Superior temporal gyrus (tissue), 1 donor: Measurements from ENCODE around the gene ZBED4.

ENCODE experiments used
- DNase-seq: peaks from one replicate; pipeline ENCODE4 v3.0.0-alpha.2; 2016; ENCODE audit errors: extremely low spot score

ZBED4 gene

DNA sequence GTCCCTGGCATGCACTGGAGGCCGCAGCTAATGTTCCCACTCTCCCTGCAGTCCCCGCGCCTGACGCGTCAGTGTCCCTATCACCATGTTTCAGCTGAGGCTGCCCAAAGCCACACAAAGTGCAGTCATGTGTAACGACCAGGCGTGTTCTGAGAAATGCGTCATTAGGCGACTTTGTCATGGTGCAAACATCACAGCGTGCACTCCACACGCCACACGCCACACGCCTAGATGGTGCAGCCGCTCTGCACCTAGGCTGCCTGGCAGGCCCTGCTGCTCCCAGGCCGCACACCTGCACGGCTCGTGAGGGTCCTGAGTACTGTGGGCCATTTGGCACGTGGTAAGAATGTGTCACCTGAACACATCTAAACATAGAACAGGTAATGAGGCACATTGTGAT lies 67.2 kb downstream of the ZBED4 start:
- no peak for DNase-seq

DNA sequence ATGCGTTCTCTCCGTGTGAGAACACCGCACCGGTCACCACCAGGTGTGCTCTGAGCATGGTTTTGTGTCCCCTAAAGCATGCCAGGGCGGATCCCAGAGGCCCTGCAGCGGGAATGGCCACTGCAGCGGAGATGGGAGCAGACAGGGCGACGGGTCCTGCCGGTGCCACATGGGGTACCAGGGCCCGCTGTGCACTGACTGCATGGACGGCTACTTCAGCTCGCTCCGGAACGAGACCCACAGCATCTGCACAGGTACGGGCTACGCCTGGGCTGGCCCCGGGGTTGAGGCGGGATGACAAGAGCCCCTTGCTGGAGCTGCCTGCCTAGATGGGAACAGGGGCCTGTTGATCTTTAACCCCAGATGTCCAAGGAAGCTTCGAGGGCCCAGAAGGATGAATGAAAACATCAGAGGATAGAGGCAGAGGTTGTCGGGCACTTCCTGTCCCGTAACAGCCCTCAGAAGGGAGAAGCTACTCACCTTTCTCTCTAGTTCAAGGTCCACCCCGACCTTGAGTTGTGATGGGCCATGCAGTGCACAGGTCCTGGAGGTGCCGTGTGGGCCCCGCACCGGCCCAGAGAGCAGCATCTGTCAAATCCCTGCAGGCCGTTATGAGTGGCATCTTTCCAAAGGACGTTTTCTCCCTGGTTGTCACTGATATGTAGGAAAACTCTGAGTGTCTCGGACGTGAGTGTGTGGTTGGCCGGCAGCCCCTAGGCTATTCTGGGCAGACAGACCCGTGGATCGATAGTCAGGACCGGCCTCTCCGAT lies 68.0 kb downstream of the ZBED4 start:
- no peak for DNase-seq

DNA sequence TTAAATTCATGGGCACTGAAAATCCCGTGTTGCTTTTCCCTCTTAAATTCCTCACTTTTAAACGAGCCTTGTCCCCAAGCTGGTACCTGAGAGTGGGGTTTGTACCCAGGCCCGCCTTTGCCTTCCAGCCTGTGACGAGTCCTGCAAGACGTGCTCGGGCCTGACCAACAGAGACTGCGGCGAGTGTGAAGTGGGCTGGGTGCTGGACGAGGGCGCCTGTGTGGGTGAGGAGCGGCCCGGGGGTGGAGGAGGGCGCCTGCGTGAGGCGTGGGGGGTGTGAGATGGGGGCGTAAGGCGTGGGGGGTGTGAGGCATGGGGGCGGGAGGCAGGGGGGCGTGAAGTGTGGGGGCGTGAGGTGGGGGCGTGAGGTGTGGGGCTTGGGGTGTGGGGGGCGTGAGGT lies 68.8 kb downstream of the ZBED4 start:
- DNase-seq: no peak

DNA sequence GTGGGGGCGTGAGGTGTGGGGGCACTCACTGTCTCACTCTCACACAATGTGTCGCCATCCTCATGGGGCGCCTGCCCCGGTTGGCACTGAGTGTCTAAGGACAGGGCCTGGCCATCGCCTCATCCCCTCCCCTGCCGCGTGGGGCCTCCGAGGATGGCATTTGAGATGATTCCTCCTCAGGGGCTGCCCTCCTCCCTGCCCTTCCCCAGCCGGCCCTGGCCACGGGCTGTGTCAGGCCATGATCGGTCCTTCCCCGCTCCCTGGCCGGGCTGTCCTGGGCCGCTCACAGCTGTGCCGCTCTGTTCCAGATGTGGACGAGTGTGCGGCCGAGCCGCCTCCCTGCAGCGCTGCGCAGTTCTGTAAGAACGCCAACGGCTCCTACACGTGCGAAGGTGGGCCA lies 69.3 kb downstream of the ZBED4 start:
- no peak for DNase-seq

- DNase-seq: no peak
Measured at GRCh38 chr22:49923445-49923844, 69.8 kb downstream of the ZBED4 start.

- no peak for DNase-seq
Measured at GRCh38 chr22:49924113-49924833, 70.6 kb downstream of the ZBED4 start.

- no peak for DNase-seq
Measured at GRCh38 chr22:49925525-49926128, 72.0 kb downstream of the ZBED4 start.

DNA sequence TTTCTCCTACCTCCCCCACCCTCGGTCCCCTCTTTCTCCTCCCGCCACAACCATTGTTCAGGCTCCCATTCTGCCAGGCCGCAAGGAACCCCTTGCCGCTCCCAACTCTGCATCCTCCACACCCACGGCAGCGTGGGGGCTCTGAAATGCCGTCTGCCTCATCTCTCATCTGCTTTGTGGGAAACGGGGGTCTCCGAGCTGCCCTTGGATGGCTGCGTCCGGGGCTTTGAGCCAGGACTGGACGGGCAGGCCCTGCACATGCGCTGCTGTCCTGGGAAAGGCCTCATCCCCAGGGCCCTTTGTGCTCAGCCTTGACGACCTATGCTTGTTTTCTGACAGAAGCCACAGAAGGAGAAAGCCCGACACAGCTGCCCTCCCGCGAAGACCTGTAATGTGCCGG lies 73.3 kb downstream of the ZBED4 start:
- no peak for DNase-seq

GRCh38 chr22:49927483-49928184 lies 74.0 kb downstream of the ZBED4 start:
- no peak for DNase-seq

GRCh38 chr22:49928185-49928495 lies 74.5 kb downstream of the ZBED4 start:
- no peak for DNase-seq

DNA sequence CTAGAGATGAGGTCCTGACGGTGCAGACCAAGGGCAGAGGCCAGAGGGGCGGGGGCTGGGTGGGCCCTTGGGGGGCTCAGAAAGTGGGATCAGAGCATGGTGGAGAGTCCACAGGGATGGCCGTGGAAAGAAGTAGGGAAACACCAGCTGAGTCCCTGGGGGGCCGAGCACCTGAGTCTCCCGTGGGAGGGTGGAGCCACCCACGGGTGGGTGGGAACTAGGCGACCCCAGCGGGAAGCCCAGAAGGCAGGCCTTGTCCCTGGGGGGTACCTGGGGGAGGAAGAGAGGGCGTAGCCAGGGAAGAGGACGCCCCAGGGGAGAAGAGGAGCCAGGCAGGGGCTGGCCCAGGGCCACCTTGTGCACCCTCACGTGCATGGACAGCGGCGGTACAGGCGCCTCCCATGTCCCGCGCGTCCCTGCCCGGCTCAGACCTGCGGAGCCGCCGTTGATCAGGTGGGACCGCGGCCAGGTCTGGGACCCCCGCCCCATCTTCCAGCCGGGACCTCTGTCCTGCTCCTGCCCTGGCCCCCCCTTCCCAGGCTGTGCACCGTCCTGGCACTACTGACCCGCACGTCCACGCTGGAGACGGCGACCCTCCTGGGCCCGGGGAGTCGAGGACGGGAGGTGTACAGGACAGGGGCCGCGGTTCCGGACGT lies 75.0 kb downstream of the ZBED4 start:
- no peak for DNase-seq

- peak; percentile 40 for DNase-seq
Measured at GRCh38 chr22:49929211-49929979, 75.8 kb downstream of the ZBED4 start.

DNA sequence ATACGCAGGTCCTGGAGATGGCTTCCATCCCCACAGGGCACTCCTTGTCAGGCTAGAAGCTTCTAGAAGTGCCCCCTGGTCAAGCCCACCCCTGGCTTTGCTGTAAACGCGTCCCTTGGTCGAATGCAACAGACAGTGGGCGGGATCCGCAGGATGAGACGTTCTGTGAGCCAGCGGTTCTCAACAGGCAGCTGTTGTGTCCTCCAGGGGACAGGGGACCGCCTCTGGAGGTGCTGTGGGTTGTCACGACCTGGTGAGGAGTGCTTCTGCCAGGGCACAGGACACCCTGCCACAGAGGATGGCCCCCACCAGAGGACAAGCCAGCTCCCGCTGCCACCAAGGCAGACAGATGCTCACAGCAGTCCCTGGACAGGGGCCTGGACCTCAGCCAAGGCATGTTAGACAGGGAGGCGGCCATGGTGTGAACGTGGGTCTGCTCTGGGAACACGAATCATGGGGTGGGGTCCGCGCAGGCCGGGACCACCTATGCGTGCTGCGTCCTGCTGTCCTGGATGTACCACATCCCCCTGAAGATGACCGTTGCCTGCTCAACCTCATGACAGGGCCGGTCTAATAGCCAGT lies 76.4 kb downstream of the ZBED4 start:
- DNase-seq: no peak

DNA sequence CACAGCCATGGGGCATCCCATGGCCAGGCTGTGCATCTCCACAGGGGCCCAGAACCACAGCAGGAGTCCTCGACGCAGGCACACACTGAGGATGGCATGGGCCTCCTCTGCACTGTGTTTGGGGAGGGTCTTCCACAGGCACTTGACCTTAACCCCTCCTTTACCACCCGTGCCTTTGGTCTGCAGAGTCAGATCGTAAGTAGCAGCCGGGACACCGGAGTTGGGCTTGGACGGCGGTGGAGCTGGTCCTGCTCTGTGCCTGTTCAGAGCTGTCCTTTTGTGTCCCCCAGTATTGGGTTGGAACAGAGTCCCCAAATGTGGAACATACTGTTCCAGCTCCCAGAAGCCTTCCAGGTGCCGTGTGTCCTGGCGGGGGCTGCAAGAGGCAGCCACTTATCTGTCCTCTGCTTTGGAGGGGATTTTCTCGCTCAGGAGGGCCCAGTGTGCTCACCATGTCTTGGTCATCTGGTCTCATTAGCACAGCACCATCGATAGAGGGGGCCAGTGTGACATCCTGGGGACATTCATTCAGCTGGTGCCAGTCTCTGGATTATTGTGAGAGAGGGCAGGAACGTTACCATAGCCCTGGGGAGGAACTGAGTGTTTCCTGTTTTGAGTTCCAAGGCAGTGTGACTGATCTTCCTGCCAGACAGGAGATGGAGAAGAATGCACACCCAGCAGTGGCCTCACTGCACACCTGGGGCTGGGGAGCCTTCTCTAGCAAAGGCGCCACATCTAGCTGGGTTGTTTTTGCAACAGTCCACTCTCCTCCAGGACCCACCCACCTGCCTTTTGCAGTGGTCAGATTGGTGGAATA lies 77.2 kb downstream of the ZBED4 start:
- DNase-seq: peak; percentile 89

- DNase-seq: peak; percentile 69
Measured at GRCh38 chr22:49933236-49934159, 79.9 kb downstream of the ZBED4 start.

DNA sequence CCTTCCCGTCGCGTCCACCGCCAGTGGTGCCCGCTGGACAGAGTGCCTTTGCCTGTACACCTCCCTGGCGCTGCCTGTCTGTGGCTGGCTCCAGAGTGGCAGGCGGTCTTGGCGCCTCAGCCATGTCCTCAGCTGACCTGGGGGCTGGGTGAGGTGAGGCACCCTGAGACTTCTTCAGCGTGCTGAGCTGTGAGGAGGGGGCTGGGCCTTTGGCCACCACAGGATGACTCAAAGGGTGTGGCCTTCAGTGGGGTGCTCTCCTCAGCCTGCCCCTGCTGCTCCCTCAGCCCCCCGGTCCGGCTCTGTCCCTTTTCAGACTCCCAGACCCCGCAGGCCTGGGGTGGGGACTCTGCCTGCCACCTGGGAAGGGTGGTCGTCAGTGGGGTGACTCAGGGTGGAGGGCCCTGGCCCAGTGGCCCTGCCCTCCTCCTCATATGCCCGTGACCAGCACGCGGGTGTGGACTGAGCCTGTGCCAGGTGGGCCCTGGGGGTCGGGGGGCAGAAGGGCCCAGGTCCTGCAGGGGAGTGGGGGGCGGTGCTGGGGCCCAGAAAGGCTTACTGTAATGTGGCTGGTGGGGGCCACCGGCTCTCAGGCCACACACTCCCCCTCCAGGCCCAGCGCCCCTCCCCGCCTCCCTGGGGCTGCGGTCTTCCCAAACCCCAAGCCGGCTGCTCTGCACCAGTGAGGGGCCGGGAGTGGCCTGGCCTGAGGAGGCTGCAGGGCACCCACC lies 80.7 kb downstream of the ZBED4 start:
- peak; percentile 27 for DNase-seq

DNA sequence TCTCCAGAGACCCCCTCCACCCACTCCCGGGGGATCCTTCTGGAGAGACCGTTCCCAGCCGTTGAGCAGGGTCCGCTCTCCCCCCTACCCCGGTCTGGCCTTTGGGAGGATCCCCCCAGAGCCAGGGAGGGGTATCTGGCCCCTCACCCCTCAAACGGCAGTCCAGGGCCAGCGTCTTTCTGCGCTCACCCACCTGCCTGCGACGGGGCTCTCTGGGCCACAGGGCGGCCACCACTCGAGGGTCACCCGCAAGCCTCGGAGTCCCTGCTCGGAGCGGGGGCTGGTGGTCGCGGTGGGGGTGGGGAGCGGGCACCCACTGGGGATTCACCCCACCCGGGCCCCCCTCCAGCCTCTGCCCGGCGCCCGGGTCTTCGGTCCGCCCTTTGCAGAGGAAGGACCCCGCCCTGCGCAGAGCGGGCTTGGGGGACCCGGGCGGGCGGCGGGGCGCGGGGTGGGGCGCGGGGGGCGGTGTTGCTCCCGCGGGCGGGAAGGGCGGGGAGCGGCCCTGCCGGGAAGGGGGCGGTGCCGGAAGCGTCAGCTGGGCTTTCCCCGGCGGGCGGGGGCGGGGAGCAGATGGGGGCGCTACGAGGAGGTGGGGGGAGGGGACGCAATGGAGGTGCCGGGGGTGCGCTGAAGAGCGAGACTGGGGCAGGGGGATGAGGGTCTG lies 81.4 kb downstream of the ZBED4 start:
- no peak for DNase-seq

GRCh38 chr22:49935561-49935960 lies 81.9 kb downstream of the ZBED4 start:
- DNase-seq: no peak
